IMR-90 (cell line): ENCODE results near the gene AZI2.

Experiments used
- BHLHE40 ChIP-seq: fragments of 150-350 bp; IDR thresholded peaks from 2 replicates; pipeline ENCODE4 v1.6.1; 2016; ENCODE audit warnings: mild to moderate bottlenecking, low read depth, low read length
- CEBPB ChIP-seq: IDR thresholded peaks from 2 replicates; pipeline ENCODE4 v1.6.1; 2012; ENCODE audit warnings: low read depth, low read length, improper control_type of control experiment
- CHD1 ChIP-seq: IDR thresholded peaks from 2 replicates; pipeline ENCODE4 v1.6.1; 2012; ENCODE audit warnings: low read depth, low read length, improper control_type of control experiment
- FOS ChIP-seq: fragments of 150-350 bp; IDR thresholded peaks from 2 replicates; pipeline ENCODE4 v1.6.1; 2016; ENCODE audit warnings: low read depth, low read length
- MAFK ChIP-seq: IDR thresholded peaks from 2 replicates; pipeline ENCODE4 v1.6.1; 2012; ENCODE audit warnings: low read depth, low read length, improper control_type of control experiment
- MAZ ChIP-seq: IDR thresholded peaks from 2 replicates; pipeline ENCODE4 v1.6.1; 2012; ENCODE audit warnings: low read depth, mild to moderate bottlenecking, low read length, improper control_type of control experiment, moderate library complexity, borderline replicate concordance
- MXI1 ChIP-seq: IDR thresholded peaks from 2 replicates; pipeline ENCODE4 v1.6.1; 2012; ENCODE audit warnings: low read depth, mild to moderate bottlenecking, low read length, moderate library complexity, borderline replicate concordance
- POLR2A ChIP-seq: IDR thresholded peaks from 2 replicates; pipeline ENCODE4 v1.6.1; 2012; ENCODE audit warnings: mild to moderate bottlenecking, low read depth, low read length
- RAD21 ChIP-seq: IDR thresholded peaks from 2 replicates; pipeline ENCODE4 v1.6.1; 2012; ENCODE audit warnings: low read length, improper control_type of control experiment
- RCOR1 ChIP-seq: IDR thresholded peaks from 2 replicates; pipeline ENCODE4 v1.6.1; 2012; ENCODE audit warnings: mild to moderate bottlenecking, low read length, improper control_type of control experiment; ENCODE audit not compliant: insufficient replicate concordance
- RFX5 ChIP-seq: IDR thresholded peaks from 2 replicates; pipeline ENCODE4 v1.8.0; 2012; ENCODE audit warnings: low read depth, mild to moderate bottlenecking, low read length, moderate library complexity
- SMC3 ChIP-seq: fragments of 150-350 bp; IDR thresholded peaks from 2 replicates; pipeline ENCODE4 v1.6.1; 2016; ENCODE audit warnings: low read depth, mild to moderate bottlenecking, antibody characterized with exemption, low read length, moderate library complexity
- USF2 ChIP-seq: fragments of 150-350 bp; IDR thresholded peaks from 2 replicates; pipeline ENCODE4 v1.6.1; 2017; ENCODE audit warnings: mild to moderate bottlenecking, antibody characterized with exemption, low read length, low read depth
- TF ChIP-seq, protein P1 (sequence below): conservative IDR thresholded peaks from 2 replicates; pipeline ENCODE4 v1.5.1; 2012; ENCODE audit warnings: mild to moderate bottlenecking, low read depth, low read length, improper control_type of control experiment

- TF ChIP-seq RAD21 (no peak), MAZ (no peak), POLR2A (no peak), USF2 (no peak), BHLHE40 (no peak), MAFK (no peak), SMC3 (no peak), CHD1 (no peak), RCOR1 (no peak), RFX5 (no peak), MXI1 (no peak), CEBPB (peak; percentile 43), FOS (no peak)
- TF ChIP-seq, protein P1, sequence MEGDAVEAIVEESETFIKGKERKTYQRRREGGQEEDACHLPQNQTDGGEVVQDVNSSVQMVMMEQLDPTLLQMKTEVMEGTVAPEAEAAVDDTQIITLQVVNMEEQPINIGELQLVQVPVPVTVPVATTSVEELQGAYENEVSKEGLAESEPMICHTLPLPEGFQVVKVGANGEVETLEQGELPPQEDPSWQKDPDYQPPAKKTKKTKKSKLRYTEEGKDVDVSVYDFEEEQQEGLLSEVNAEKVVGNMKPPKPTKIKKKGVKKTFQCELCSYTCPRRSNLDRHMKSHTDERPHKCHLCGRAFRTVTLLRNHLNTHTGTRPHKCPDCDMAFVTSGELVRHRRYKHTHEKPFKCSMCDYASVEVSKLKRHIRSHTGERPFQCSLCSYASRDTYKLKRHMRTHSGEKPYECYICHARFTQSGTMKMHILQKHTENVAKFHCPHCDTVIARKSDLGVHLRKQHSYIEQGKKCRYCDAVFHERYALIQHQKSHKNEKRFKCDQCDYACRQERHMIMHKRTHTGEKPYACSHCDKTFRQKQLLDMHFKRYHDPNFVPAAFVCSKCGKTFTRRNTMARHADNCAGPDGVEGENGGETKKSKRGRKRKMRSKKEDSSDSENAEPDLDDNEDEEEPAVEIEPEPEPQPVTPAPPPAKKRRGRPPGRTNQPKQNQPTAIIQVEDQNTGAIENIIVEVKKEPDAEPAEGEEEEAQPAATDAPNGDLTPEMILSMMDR = no peak
Measured at GRCh38 chr3:28345690-28346089, 2.9 kb downstream of the AZI2 start.
